ENCODE data around the gene LY9. TPM values are rescaled to one million over a fixed set of nuclear protein-coding genes. Genes with fewer than 3 reads are reported as not detected.

Gene LY9
- total RNA-seq, 1 donor from 2014 or later: not detected

DNA sequence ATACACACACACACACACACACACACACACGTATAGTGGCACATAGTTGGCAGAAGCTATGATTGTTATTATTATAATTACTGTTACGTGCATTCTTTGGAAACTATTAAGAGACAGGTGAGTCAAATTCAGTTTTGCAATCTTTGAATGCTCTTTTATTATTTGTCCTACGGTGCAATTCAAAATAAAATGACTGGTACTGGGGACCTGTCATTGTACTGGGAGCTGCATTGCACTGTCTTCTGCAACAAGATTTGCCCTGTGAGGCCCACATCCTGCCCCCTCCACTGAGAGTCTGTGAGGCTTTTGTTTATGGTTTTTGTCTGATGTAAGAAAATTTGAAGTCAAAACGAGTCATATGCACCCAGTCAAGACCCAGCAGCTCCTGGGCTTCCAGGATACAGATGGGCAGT is 1.9 kb downstream of the LY9 start:
- H3K27ac Mint-ChIP-seq (ENCODE audit: unreplicated experiment): no peak overlapping the region
- no peaks in the 10 kb centered on the region for H3K9me3 Mint-ChIP-seq (ENCODE audit: unreplicated experiment)
- TF ChIP-seq, protein P1, sequence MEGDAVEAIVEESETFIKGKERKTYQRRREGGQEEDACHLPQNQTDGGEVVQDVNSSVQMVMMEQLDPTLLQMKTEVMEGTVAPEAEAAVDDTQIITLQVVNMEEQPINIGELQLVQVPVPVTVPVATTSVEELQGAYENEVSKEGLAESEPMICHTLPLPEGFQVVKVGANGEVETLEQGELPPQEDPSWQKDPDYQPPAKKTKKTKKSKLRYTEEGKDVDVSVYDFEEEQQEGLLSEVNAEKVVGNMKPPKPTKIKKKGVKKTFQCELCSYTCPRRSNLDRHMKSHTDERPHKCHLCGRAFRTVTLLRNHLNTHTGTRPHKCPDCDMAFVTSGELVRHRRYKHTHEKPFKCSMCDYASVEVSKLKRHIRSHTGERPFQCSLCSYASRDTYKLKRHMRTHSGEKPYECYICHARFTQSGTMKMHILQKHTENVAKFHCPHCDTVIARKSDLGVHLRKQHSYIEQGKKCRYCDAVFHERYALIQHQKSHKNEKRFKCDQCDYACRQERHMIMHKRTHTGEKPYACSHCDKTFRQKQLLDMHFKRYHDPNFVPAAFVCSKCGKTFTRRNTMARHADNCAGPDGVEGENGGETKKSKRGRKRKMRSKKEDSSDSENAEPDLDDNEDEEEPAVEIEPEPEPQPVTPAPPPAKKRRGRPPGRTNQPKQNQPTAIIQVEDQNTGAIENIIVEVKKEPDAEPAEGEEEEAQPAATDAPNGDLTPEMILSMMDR (IDR thresholded peaks at IDR 0.05; ENCODE audit: partially characterized antibody, unreplicated experiment): no peak

DNA sequence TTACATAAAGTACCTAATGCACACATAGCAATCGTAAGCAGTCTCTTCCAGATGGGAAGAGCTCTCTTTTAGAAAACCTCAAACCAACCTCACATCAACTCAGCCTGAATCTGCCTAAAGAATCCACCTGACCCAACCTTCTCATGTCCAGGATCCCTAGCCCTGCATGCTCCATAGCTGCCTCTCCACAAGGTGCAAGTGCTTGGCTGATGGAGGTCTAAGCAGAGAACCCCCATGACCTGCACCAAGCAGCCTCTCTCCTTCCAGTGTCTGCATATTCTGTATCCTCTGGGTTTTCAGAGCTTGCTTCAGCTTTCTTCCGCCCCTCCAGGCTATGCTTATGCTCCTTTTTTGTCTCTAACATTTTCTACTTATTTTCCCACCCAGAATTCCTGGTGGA is 2.5 kb downstream of the LY9 start:
- H3K9me3 Mint-ChIP-seq (ENCODE audit: unreplicated experiment): no peaks in the 10 kb centered on the region
- no peaks in the 10 kb centered on the region for H3K4me1 Mint-ChIP-seq (ENCODE audit: low read depth, unreplicated experiment)
- H3K36me3 Mint-ChIP-seq (ENCODE audit: unreplicated experiment): no peaks in the 10 kb centered on the region
- H3K4me3 Mint-ChIP-seq (ENCODE audit: unreplicated experiment): no peak overlapping the region
- TF ChIP-seq, protein P1 (IDR thresholded peaks at IDR 0.05; ENCODE audit: partially characterized antibody, unreplicated experiment): no peak
- no peak overlapping the region for H3K27ac Mint-ChIP-seq (ENCODE audit: unreplicated experiment)
- peaks cover 5% of the 10 kb centered on the region for H3K27me3 Mint-ChIP-seq (ENCODE audit: unreplicated experiment)
- DNase-seq: no peak

More for the DNA sequence above, 1.9 kb downstream of the LY9 start:
- Mint-ChIP-seq H3K4me1 (ENCODE audit: low read depth, unreplicated experiment) (no peaks in the 10 kb centered on the region), H3K4me3 (ENCODE audit: unreplicated experiment) (no peak overlapping the region), H3K36me3 (ENCODE audit: unreplicated experiment) (no peaks in the 10 kb centered on the region), H3K27me3 (ENCODE audit: unreplicated experiment) (peaks cover 5% of the 10 kb centered on the region)
- no peak for DNase-seq

DNA sequence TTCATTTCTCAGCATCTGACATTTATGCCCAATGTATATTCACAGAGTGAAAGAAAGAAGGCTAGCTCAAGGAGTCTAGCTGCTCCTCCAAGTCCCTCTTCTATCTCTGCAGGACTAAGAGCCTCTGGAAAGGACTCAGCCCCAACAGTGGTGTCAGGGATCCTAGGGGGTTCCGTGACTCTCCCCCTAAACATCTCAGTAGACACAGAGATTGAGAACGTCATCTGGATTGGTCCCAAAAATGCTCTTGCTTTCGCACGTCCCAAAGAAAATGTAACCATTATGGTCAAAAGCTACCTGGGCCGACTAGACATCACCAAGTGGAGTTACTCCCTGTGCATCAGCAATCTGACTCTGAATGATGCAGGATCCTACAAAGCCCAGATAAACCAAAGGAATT is 3.7 kb downstream of the LY9 start:
- Mint-ChIP-seq H3K36me3 (ENCODE audit: unreplicated experiment) (no peaks in the 10 kb centered on the region), H3K27me3 (ENCODE audit: unreplicated experiment) (peaks cover 5% of the 10 kb centered on the region), H3K27ac (ENCODE audit: unreplicated experiment) (no peak overlapping the region), H3K9me3 (ENCODE audit: unreplicated experiment) (no peaks in the 10 kb centered on the region), H3K4me1 (ENCODE audit: low read depth, unreplicated experiment) (no peaks in the 10 kb centered on the region), H3K4me3 (ENCODE audit: unreplicated experiment) (no peak overlapping the region)
- TF ChIP-seq, protein P1 (IDR thresholded peaks at IDR 0.05; ENCODE audit: partially characterized antibody, unreplicated experiment): no peak
- DNase-seq: no peak

DNA sequence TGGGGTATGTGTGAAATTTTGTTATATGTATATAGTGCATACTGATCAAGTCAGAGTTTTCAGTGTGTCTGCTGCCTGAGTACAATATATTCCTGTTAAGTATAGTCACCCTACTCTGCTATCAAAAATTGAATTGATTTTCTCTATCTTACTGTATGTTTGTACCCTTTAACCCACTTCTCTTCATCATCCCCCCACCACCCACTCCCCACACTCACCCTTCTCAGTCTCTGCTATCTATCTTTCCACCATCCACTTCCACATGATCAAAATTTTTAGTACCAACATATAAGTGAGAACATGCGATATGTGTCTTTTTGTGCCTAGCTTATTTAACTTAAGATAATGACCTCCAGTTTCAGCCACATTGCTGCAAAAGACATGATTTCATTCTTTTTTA is 4.2 kb downstream of the LY9 start:
- Mint-ChIP-seq H3K36me3 (ENCODE audit: unreplicated experiment) (no peaks in the 10 kb centered on the region), H3K4me1 (ENCODE audit: low read depth, unreplicated experiment) (no peaks in the 10 kb centered on the region), H3K27me3 (ENCODE audit: unreplicated experiment) (peaks cover 5% of the 10 kb centered on the region), H3K9me3 (ENCODE audit: unreplicated experiment) (no peaks in the 10 kb centered on the region), H3K27ac (ENCODE audit: unreplicated experiment) (no peak overlapping the region), H3K4me3 (ENCODE audit: unreplicated experiment) (no peak overlapping the region)
- TF ChIP-seq, protein P1 (IDR thresholded peaks at IDR 0.05; ENCODE audit: partially characterized antibody, unreplicated experiment): no peak
- no peak for DNase-seq

DNA sequence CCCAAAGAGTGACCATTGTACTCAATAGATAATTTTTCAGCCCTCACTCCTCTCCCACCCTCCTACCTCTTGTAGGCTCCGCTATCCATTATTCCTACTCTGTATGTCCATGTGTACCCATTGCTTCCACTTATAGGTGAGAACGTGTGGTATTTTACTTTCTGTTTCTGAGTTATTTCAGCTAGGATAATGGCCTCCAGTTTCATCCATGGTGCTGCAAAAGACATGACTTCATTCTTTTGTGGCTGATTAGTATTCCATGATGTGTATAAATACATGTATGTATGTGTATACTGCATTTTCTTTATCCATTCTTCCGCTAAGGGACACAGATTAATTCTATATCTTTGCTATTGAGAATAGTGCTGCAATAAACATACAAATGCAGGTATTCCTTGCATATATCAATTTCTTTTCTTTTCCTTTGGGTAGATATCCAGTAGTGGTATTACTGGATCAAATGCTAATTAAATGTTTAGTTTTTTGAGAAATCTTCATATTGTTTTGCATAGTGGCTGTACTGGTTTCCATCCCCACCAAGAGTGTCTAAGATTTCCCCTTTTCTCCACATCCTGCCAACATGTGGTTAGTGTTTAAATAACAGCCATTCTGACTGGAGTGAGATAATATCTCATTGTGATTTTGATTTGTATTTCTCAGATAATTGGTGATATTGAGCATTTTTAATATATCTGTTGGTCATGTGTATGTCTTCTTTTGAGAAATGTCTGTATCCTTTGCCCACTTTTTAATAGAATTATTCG is 4.9 kb downstream of the LY9 start:
- H3K27me3 Mint-ChIP-seq (ENCODE audit: unreplicated experiment): peaks cover 5% of the 10 kb centered on the region
- no peak overlapping the region for H3K27ac Mint-ChIP-seq (ENCODE audit: unreplicated experiment)
- DNase-seq: no peak
- H3K4me1 Mint-ChIP-seq (ENCODE audit: low read depth, unreplicated experiment): no peaks in the 10 kb centered on the region
- no peaks in the 10 kb centered on the region for H3K36me3 Mint-ChIP-seq (ENCODE audit: unreplicated experiment)
- no peak overlapping the region for H3K4me3 Mint-ChIP-seq (ENCODE audit: unreplicated experiment)
- TF ChIP-seq, protein P1 (IDR thresholded peaks at IDR 0.05; ENCODE audit: partially characterized antibody, unreplicated experiment): no peak
- H3K9me3 Mint-ChIP-seq (ENCODE audit: unreplicated experiment): no peaks in the 10 kb centered on the region

All from glutamatergic neuron (in vitro differentiated cells).